Right atrium auricular region (tissue), 2 donors: Measurements from ENCODE around the gene SESTD1. TPM values are rescaled to one million over a fixed set of nuclear protein-coding genes. Genes with fewer than 3 reads are reported as not detected.

Source experiments
- DNase-seq: peaks from one replicate; pipeline ENCODE4 v3.0.0-alpha.2; 2019; ENCODE audit warnings: low spot score
- H3K27ac ChIP-seq, 2 donors: fragments of 200-600 bp; sonication (generic); 1 replicate in 1 of 2; 2 replicates in 1 of 2; pipeline ENCODE4 v1.5.1; 2016 to 2019
- H3K27me3 ChIP-seq, 2 donors: fragments of 200-600 bp; sonication (generic); one replicate each; pipeline versions ENCODE4 v1.5.1 to v1.6.0; 2017 to 2019
- H3K36me3 ChIP-seq: fragments of 200-600 bp; sonication (generic); one replicate; pipeline ENCODE4 v1.5.1; 2016
- H3K4me1 ChIP-seq, 2 donors: fragments of 200-600 bp; sonication (generic); one replicate each; pipeline versions ENCODE4 v1.5.1 to v1.6.0; 2017 to 2019
- H3K4me3 ChIP-seq, 2 donors: fragments of 200-600 bp; sonication (generic); 1 replicate in 1 of 2; 2 replicates in 1 of 2; pipeline ENCODE4 v1.5.1; 2017 to 2019; ENCODE audit warnings: mild to moderate bottlenecking in 1 of 2, moderate library complexity in 1 of 2
- H3K9me3 ChIP-seq, 2 donors: fragments of 200-600 bp; sonication (generic); one replicate each; pipeline ENCODE4 v1.5.1; 2019
- total RNA-seq, 2 donors: library from RNA; depleted of rRNA; stranded (reverse); fragments of >200 nt; gene quantifications; one replicate each; pipeline ENCODE4 v1.1.0, GENCODE V29; 2016
- TF ChIP-seq, protein P1 (sequence below), 2 donors: fragments of 200-600 bp; sonication (generic); IDR thresholded peaks; one replicate each; pipeline ENCODE4 v1.5.1; 2019; ENCODE audit warnings: antibody characterized with exemption in 2 of 2

The SESTD1 gene
- total RNA-seq, 2 donors from 2014 or later, result 16.5 to 19.7 TPM

DNA sequence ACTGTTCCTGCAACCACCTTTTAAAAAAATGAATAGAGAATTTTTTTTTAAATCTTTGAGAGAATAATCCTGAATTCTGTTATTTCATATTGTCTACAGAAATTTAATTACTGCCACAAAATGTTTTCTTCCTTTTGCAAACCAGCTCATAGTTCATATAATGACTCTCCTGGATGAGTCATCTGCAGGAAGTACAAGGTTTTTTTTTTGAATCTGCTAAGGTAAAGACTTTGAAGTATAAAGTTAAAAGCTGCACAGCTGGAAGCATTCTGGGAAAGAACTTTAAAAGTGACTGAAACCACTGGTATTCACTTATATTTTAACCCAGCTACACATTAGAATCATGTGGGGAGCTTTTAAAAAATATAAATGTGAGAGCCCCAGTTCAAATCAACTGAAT is 25.4 kb downstream of the SESTD1 start:
- Histone ChIP-seq H3K36me3 (no peaks in the 10 kb centered on the region), H3K4me3 (no peak overlapping the region), H3K27ac (no peak overlapping the region), H3K4me1 (peaks cover 0 to 26% of the 10 kb centered on the region in 2 donors), H3K27me3 (no peaks in the 10 kb centered on the region), H3K9me3 (no peaks in the 10 kb centered on the region)
- TF ChIP-seq, protein P1, sequence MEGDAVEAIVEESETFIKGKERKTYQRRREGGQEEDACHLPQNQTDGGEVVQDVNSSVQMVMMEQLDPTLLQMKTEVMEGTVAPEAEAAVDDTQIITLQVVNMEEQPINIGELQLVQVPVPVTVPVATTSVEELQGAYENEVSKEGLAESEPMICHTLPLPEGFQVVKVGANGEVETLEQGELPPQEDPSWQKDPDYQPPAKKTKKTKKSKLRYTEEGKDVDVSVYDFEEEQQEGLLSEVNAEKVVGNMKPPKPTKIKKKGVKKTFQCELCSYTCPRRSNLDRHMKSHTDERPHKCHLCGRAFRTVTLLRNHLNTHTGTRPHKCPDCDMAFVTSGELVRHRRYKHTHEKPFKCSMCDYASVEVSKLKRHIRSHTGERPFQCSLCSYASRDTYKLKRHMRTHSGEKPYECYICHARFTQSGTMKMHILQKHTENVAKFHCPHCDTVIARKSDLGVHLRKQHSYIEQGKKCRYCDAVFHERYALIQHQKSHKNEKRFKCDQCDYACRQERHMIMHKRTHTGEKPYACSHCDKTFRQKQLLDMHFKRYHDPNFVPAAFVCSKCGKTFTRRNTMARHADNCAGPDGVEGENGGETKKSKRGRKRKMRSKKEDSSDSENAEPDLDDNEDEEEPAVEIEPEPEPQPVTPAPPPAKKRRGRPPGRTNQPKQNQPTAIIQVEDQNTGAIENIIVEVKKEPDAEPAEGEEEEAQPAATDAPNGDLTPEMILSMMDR (IDR thresholded peaks at IDR 0.05), result no peak
- no peak for DNase-seq

DNA sequence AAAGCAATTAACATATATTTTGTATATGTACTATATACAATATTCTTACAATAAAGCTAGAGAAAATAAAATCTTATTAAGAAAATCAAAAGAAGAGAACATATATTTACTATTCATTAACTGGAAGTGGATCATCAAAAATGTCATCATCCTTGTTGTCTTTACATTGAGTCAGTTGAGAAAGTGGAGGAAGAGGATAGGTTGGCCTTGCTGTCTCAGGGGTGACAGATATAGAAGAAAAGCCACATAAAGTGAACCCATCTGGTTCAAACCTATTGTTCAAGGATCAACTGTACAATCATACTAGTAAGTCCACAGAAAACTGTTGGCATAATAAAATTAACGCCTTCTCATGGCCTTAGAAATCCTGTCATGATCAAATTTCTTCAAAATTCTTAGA is 26.6 kb downstream of the SESTD1 start:
- DNase-seq, result no peak
- Histone ChIP-seq H3K9me3 (no peaks in the 10 kb centered on the region), H3K27me3 (no peaks in the 10 kb centered on the region), H3K4me1 (peaks cover 0 to 26% of the 10 kb centered on the region in 2 donors), H3K36me3 (no peaks in the 10 kb centered on the region), H3K4me3 (no peak overlapping the region), H3K27ac (no peak overlapping the region)
- TF ChIP-seq, protein P1 (IDR thresholded peaks at IDR 0.05), result no peak

DNA sequence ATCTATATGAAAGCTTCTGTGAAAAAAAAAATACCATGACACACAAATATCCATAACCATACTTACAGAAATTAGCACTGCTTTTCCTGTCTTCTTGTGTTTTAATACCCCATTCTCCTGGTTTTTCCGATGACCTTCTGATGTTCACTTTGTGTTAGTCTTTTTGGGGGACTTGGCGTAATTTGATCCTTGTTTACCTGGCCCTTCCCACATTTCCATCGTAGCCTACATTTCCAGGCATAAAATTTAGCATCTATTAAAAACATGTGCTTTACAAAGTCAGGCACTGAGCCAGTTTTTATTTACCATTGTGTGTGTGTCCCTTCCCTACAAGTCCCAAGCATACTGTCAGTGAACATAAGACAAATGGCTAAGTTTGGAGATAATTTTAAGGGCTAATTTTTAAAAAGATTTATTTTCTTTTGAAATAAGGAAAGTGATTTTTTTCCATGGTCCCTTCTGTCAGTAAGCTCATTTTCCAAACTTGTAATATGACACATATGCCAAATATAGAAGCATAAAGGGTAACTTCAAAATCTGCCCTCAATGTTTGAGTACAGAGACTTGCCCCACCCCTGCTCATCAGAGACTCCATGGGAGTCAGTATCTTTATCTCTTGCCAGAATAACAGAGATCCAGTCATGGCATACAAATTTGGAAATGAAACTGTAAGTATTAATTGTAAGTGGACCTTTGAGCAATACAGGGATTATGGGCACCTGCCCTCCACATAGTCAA is 27.3 kb downstream of the SESTD1 start:
- H3K4me3 ChIP-seq, result no peak overlapping the region
- TF ChIP-seq, protein P1 (IDR thresholded peaks at IDR 0.05), result no peak

DNA sequence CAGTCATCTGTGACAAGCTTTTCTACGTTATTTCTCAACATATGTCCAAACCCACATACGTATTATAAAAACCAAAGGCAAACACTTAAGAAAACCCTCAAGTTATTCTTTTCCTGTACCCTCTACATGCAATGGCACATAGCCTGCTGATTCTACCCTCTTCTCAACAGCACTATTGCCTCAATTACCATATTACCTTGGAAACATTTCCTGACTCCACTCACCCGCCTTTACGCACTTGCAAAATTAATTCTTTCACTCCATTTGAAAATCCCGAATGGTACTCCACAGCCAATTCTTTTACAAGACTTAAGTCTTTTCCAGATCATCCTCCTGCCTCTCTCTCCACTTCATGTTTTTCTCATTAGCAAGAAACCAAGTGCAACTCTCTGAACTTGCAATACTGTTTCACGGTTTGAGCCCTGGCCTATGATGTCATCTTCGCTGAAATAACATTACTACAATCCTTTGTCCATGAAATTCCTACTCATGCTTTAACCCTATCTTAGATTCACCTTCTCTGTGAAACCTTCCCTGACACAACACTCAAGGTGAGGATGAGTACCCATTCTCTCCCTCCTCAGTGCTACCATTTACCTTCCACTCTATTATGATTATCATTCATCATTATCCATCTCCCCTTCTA is 29.0 kb downstream of the SESTD1 start:
- no peak overlapping the region for H3K27ac ChIP-seq
- no peak for DNase-seq
- H3K27me3 ChIP-seq, result no peaks in the 10 kb centered on the region
- TF ChIP-seq, protein P1 (IDR thresholded peaks at IDR 0.05), result no peak
- no peaks in the 10 kb centered on the region for H3K9me3 ChIP-seq
- no peaks in the 10 kb centered on the region for H3K36me3 ChIP-seq
- peaks cover 0 to 23% of the 10 kb centered on the region in 2 donors for H3K4me1 ChIP-seq
- H3K4me3 ChIP-seq, result no peak overlapping the region

More for the DNA sequence above, 27.3 kb downstream of the SESTD1 start:
- no peaks in the 10 kb centered on the region for H3K36me3 ChIP-seq
- H3K4me1 ChIP-seq, result peaks cover 0 to 26% of the 10 kb centered on the region in 2 donors
- no peak for DNase-seq
- no peak overlapping the region for H3K27ac ChIP-seq
- no peaks in the 10 kb centered on the region for H3K27me3 ChIP-seq
- H3K9me3 ChIP-seq, result no peaks in the 10 kb centered on the region

DNA sequence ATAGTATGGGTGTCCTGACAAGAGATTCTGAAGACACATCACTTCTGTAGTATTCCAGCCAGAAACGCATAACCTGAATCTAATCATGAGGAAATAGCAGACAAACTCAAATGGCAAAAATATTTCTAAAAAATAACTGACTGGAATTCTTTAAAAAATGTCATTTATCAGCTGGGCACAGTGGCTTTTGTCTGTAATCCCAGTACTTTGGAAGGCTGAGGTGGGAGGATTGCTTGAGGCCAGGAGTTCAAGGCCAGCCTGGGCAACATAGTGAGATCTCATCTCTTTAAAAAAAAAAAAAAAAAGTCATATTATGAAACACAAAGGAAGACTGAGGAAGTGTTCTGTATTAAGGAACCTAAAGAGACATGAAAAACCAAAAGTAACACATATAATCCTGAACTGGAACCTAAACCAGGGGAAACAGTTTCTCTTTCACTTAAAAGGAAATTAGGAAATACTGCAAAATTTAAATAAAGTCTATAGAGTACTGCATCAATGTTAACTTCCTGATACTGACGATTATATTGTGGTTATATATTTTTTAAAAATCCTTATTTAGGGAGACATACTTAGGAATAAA is 29.9 kb downstream of the SESTD1 start:
- Histone ChIP-seq H3K27ac (no peak overlapping the region), H3K9me3 (no peaks in the 10 kb centered on the region), H3K36me3 (no peaks in the 10 kb centered on the region), H3K27me3 (no peaks in the 10 kb centered on the region), H3K4me1 (peaks cover 0 to 20% of the 10 kb centered on the region in 2 donors), H3K4me3 (no peak overlapping the region)
- no peak for DNase-seq
- TF ChIP-seq, protein P1 (IDR thresholded peaks at IDR 0.05), result no peak
